ENCODE data around the gene TSHZ1.

Gene TSHZ1

GRCh38 chr18:75275226-75275625, 64.6 kb downstream of the TSHZ1 start:
- DNase-seq = no peak

- no peak for DNase-seq
Measured at GRCh38 chr18:75276818-75277609, 66.4 kb downstream of the TSHZ1 start.

DNA sequence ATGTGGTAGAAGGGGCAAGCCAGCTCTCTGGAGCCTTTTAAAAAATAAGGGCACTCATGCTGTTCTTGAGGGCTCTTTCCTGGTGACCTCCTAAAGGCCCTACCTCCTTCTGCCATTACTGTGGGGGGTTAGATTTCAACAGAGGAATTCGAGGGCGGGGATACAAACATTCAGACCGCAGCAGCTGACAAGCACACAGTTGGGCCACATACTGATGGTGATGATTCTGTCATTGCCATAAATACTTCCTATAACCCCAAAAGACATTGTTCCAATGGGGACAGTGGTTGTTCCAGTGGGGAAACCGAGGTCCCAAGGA, 67.0 kb downstream of the TSHZ1 start:
- no peak for DNase-seq

DNA sequence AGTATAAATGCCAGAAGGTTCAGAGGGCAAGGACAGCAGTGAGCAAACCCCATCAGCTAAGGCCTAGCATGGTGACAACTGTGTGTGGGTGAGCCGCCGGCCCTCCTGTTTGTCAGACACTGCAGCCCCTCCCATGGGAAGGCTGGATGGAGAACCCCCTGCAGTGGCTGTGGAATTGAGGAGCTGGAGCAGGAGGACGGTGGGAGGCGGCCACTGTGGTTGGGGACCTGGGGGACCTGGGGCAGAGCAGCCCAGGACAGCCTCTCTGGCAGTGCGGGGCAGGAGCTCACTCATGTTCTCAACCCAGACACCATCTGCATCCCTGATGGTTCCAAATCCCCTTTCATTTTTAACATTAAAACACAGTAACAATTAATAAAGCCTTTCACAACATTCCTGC, 68.8 kb downstream of the TSHZ1 start:
- no peak for DNase-seq

- DNase-seq = no peak
Measured at GRCh38 chr18:75280427-75281280, 70.1 kb downstream of the TSHZ1 start.

- no peak for DNase-seq
Measured at GRCh38 chr18:75282746-75283145, 72.1 kb downstream of the TSHZ1 start.

DNA sequence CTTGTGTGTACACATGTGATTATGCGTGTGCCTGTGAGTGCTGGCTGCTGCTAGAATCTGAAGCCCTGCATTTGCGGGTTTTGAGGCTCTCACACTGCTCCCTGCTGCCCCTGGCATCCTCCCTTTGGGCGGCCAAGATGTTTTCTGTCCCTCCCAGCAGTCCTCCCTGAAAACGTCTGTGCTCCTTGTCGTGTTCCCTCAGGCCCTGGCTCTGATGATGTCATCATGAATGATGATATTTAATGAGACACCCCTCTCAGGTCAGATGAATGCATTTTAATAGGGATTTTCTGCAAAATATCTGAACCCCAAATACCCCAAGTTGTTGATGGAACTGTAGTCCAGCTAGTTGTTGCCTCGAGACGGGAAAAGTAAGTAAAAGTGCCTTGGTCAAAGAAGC, 73.1 kb downstream of the TSHZ1 start:
- DNase-seq = no peak

GRCh38 chr18:75284566-75284965, 74.0 kb downstream of the TSHZ1 start:
- no peak for DNase-seq

DNA sequence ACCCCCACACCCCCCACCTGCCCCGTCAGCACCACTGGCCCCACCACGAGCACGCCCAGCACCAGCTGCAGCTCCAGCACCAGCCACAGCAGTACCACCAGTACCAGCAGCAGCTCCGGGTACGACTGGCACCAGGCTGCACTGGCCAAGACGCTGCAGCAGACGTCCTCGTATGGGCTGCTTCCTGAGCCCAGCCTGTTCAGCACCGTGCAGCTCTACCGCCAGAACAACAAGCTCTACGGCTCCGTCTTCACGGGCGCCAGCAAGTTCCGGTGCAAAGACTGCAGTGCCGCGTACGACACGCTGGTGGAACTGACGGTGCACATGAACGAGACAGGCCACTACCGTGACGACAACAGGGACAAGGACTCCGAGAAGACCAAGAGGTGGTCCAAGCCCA, 75.3 kb downstream of the TSHZ1 start:
- DNase-seq = no peak

- DNase-seq = no peak
Measured at GRCh38 chr18:75287006-75287405, 76.4 kb downstream of the TSHZ1 start.

DNA sequence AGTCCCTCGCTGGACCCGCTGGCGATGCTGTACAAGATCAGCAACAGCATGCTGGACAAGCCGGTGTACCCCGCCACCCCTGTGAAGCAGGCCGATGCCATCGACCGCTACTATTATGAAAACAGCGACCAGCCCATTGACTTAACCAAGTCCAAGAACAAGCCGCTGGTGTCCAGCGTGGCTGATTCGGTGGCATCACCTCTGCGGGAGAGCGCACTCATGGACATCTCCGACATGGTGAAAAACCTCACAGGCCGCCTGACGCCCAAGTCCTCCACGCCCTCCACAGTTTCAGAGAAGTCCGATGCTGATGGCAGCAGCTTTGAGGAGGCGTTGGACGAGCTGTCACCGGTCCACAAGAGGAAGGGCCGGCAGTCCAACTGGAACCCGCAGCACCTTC, 77.1 kb downstream of the TSHZ1 start:
- DNase-seq = no peak

DNA sequence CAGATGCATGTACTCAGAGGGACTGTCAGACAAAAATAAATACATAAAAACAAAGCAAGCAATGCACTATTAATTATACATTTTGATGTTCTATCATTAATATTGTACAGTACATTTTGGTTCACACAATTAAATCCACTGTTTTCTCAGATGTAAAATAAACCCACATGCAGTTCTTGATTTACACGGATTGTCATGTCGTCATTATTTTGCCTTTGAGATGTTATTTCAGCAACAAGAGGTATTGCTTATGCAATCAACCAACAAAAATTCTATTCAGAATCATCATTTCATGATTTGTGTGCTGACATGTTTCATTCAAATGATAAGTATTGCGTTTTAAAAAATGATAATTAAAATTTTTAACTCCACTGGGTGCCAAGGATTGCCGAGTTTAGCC, 79.2 kb downstream of the TSHZ1 start:
- no peak for DNase-seq

DNA sequence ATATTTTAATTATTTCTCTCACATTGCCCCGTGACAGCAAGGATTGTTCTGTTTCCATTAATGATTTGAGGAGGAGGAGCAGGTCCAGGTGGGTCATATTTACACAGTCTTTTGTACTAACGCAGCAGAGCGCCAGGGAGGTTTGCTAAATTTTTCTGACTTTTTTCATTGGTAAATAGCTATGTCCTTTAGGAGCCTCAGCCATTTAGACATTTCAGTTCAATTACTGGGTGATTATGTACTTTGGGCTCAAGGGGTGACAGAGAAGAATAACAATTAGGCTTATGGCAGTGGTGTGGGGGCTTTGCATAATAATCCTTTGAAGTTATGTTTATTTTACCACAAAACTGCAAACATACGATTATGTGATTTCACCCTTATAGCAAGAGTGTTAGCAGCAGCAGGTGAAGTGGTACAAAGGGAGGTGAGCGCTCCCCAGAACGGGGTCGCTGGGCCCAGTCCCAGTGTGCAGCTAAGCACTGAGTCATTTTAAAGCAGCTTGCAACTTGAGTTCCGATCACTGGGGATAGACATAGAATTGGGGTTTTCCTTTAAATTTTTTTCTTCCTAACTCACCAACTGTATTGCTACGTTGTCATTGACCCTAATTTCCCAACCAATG, 80.3 kb downstream of the TSHZ1 start:
- no peak for DNase-seq

GRCh38 chr18:75291460-75291859, 80.9 kb downstream of the TSHZ1 start:
- no peak for DNase-seq

GRCh38 chr18:75293591-75293990, 83.0 kb downstream of the TSHZ1 start:
- no peak for DNase-seq

GRCh38 chr18:75297731-75298130, 87.1 kb downstream of the TSHZ1 start:
- no peak for DNase-seq

DNA sequence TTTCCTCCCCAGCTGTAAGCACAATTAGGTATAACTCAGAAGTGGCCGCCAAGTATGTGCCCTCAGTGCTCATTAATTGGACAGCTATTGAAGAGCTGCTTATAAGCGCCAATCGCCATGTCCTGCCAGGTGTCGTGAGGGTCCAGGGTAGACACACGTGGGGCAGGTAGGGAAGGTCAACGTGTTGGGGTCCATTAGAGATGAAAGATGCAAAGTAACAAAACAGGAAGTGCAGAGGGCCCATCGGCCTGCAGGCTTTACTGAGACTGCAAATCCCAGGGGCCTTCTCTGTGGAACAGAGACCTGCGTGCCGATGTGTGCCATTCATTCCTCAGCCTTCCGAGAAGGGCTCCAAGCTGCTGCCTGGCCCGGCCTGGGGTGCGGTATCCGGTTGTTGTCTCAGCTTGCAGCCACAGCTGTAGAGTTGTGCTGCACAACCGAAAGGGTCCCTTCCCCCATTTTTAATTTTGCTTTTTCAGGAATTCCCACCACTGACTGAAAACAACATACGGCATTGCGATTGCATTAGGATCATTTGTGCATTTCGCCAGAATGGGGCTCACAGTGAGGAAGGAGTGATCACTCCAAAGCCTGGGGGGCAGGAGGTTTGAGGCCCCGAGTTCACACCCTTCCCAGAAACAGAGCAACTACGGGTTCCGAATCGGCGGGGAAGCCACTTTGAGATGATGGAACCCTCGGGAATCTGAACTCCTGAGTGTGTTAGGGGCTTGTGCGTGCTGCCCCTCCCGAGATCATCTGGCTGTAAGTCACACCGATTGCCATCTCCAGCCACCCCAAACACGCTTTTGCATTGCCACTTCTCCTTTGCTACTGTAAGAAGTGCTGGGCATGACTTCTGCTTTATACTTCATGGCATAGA, 94.3 kb downstream of the TSHZ1 start:
- DNase-seq = no peak

GRCh38 chr18:75305984-75306383, 95.4 kb downstream of the TSHZ1 start:
- no peak for DNase-seq

DNA sequence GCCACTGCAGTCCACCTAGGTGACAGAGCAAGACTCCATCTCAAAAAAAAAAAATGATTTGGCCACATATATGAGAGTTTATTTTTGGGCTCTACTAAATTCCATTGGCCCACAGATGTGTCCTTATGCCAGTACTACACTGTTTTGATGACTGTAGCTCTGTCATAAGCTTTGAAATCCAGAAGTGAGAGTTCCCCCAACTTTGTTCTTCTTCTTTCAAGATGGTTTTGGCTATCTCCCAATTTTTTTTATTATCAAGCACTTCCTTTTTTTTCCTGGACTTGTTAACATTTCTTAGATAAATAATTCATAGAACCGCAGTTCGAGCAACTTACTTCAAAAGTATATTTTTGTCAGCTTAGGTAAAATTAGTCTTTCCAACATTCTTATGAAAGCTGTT, 96.9 kb downstream of the TSHZ1 start:
- DNase-seq = no peak

- DNase-seq = no peak
Measured at GRCh38 chr18:75309564-75309963, 99.0 kb downstream of the TSHZ1 start.

DNA sequence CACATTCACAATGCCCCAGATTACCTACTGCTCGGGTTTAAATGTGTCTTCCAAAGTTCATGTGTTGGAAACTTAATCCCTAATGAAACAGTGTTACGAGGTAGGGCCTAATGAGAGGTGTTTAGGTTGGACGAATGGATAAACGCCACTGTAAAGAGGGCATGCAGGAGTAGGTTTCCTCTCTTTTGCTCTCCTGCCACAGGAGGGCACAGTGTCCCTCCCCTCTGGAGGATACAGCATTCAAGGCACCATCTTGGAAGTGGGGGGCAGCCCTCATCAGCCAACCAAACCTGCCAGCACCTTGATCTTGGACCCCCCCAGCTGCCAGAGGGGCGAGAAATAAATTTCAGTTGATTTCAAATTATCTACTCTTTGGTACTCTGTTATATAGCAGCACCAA, 103.5 kb downstream of the TSHZ1 start:
- DNase-seq = no peak

DNA sequence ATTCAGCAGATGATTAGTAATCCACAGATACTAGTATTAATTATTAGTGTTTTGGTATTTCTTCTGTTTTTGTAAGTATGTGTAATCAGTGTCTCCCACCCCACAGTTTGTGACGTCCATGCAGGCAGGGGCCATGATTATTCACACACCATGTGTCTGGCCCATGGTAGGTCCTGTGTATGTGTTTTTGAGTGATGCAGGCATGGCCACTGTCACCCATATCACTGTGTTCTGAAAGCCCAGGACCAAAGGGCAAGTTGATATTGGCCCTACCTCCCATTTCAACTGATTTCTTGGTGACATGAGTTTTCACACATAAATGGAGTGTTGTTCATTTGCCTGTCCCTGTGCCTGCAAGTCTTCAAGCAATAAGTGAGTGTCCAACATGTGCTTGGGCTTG, 104.0 kb downstream of the TSHZ1 start:
- no peak for DNase-seq

DNA sequence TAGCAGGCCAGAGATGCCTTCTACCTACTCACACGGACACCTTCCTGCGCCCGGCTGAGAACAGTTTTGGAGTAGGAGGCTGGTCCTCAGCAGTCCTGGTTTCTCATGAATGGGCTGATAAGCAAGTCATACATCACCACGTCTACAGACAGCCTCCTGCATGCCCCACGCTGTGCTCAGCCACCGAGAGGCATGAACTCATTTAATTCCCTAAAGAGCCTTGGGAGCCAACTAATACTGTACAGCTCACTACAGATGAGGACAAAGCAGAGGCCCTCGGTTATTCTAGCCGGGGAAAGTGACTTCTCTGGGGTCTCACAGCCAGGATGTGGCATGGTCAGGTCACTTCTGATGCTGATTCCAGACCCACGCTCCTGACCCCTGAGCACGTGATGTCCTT, 105.6 kb downstream of the TSHZ1 start:
- no peak for DNase-seq
